ENCODE data around the gene ZNF408.

The ZNF408 gene

DNA sequence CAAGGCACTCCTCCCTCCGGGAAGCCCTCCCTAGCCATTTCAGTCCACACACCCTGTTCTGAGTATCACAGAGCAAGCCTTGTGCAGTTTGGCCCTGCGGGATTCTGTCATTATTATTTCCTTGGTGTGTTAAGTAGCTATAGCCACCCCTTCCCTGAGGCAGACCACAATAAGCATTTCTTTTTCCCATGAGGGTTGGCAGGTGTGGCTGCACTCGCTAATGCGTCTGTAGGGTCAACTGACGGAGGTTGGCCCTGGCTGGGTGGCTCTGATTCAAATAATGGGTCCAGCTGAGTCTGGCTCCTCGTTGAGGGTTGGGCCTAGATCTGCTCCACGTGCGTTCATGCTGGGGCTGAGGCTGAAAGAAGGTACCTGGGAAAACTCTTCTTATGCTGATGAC lies 23.3 kb downstream of the ZNF408 start:
- in situ Hi-C loops (cut with HindIII; ENCODE audit: low sequenced_read_pairs) = no loop called here

DNA sequence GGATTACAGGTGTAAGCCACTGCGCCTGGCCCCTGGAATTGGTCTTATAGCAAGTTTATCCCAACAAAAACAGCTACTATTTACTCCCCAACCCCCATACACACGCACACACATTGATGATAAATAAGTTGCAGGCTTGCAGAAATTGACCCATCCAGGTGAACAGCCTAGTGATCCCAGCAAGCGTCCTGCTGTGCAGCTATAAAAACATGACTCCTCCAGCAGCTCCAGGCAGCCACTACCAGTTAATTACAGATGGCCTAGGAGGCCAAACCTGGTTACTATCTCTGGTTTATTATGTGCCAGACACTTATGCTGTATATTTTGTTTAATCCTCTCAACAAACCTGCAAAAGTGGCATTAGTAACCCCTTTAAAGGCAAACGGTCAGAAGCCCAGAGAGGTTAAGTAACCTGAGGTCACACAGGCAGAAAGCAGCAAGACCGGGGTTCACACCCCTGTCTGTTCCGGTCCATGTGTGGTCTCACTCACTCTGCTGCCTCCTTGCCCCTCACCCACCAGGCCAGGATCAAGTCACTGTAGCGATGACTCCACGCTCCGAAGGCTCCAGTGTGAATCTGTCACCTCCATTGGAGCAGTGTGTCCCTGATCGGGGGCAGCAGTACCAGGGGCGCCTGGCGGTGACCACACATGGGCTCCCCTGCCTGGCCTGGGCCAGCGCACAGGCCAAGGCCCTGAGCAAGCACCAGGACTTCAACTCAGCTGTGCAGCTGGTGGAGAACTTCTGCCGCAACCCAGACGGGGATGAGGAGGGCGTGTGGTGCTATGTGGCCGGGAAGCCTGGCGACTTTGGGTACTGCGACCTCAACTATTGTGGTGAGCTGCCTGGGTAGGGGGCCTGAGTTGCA lies 24.7 kb downstream of the ZNF408 start:
- in situ Hi-C loops (cut with HindIII; ENCODE audit: low sequenced_read_pairs) = loop anchor here (5.0 kb wide), 1 partner anchor 53 kb away; no protein-coding TSS in a partner anchor

DNA sequence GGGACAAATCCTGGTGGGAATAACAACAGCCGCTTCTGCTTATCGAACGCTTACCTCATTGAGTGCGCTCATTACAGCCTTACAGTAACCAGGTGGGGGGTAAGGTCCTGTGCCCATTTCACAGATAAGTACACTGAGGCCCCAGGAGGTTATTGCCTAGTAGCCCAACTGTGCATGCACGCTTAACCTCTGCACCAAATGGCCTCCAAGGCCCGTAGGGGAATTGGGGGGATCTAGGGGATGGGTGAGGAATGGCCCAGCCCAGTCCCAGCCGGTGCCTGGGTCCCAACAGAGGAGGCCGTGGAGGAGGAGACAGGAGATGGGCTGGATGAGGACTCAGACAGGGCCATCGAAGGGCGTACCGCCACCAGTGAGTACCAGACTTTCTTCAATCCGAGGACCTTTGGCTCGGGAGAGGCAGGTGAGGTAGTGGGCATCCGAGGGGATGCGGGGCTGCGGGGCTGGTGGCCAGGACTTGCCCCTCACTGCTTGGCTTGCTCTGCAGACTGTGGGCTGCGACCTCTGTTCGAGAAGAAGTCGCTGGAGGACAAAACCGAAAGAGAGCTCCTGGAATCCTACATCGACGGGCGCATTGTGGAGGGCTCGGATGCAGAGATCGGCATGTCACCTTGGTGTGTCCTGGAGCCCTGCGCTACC lies 25.5 kb downstream of the ZNF408 start:
- in situ Hi-C loops (cut with HindIII; ENCODE audit: low sequenced_read_pairs) = loop anchor here (5.0 kb wide), 1 partner anchor 54 kb away; no protein-coding TSS in a partner anchor

DNA sequence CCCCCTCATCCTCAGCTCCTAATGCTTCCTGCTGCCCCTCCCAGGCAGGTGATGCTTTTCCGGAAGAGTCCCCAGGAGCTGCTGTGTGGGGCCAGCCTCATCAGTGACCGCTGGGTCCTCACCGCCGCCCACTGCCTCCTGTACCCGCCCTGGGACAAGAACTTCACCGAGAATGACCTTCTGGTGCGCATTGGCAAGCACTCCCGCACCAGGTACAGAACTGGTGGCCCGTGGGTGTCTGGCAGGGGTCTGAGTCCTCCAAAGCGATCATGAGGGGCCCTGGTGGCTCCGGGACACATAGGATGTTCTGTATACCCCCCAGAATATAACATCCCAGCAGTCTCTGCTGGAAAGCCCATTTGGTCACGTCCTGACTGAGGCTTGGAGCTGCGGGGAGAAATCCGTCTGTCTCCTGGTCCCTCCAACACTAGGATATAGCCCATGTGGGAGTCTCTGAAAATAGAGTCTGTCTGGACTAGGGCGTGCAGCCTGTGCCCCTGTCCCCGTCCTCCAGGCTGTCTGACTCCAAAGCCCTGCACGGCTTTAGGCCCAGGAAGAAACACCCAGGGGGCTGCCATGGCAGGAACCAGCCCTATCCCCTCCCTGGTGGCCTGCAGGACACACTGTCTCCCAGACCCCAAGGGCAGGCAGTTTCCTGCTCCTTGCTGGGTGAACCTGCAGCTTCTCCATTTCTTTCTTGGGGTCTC lies 27.3 kb downstream of the ZNF408 start:
- in situ Hi-C loops (cut with HindIII; ENCODE audit: low sequenced_read_pairs) = loop anchor here (5.0 kb wide), 1 partner anchor 56 kb away; no protein-coding TSS in a partner anchor

DNA sequence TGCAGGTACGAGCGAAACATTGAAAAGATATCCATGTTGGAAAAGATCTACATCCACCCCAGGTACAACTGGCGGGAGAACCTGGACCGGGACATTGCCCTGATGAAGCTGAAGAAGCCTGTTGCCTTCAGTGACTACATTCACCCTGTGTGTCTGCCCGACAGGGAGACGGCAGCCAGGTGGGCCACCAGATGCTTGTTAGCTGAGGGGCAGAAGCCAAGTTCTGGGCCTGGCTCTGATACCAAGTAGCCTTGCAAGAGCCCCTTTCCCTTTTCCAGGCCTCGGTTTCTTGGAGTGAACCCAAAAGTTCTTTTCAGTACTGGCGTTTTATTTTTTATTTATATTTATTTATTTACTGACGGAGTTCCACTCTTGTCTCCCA lies 27.8 kb downstream of the ZNF408 start:
- in situ Hi-C loops (cut with HindIII; ENCODE audit: low sequenced_read_pairs) = loop anchor here (5.0 kb wide), 1 partner anchor 56 kb away; no protein-coding TSS in a partner anchor

DNA sequence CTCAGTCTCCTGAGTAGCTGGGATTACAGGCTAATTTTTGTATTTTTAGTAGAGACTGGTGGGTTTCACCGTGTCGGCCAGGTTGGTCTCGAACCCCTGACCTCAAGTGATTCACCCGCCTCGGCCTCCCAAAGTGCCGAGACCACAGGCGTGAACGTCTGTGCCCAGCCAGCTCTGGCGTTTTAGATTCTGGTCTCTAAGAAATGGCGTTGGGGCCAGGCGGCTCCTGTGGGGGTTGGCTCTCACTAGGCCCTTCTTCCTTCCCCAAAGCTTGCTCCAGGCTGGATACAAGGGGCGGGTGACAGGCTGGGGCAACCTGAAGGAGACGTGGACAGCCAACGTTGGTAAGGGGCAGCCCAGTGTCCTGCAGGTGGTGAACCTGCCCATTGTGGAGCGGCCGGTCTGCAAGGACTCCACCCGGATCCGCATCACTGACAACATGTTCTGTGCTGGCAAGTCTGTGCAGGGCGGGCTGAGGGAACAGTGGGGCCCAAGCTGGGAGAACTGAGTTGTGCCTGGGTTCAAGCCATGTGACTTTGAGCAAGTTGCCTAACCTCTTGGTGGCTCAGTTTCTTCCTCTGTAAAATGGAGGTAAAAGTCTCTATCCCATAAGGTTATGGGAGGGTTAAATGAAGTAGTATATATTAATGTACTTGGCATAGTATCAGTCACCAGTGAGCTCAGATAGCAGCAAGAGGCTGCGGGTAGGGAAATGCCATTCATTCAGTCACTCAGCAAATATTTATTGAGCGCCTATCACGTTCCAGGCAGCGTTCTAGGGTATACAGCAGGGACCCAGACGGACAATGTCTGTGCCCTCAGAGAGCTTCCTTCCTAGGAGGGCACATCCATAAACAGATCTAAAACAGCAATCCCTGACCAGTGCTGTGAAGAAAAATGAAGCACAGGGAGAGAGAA lies 28.5 kb downstream of the ZNF408 start:
- in situ Hi-C loops (cut with HindIII; ENCODE audit: low sequenced_read_pairs) = loop anchor here (5.0 kb wide), 1 partner anchor 57 kb away; no protein-coding TSS in a partner anchor

DNA sequence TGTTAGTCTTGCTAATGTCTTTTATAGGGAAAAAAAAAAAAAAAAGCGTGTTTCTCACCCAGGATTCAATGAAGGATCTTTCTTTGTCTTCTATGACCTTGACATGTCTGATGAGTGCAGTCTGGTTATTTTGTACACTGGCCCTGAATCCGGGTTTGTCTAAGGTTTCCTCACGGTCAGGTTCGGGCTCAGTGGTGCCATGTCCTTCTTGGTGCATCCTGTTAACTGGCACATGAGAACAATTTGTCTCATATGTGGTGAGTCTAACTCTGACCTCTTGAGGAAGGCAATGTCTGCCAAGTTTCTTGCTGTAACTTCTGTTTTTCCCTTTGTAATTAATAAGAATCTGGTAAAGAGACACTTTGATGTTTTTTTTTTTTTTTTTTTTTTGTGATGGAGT lies 30.7 kb downstream of the ZNF408 start:
- in situ Hi-C loops (cut with HindIII; ENCODE audit: low sequenced_read_pairs) = no loop called here

DNA sequence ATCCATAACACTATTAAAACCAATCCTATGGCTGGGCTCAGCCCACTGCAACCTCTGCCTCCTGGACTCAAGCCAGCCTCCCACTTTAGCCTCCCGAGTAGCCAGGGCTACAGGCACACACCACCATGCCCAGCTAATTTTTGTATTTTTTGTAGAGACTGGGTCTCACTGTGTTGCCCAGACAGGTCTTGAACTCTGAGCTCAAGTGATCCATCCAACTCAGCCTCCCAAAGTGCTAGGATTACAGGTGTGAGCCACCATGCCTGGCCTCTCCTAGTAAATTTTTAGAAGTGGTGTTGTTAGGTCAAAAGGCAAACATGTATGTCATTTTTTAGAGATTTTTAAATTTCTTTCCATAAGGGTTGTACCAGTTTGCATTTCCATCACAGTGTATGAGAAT lies 32.4 kb downstream of the ZNF408 start:
- in situ Hi-C loops (cut with HindIII; ENCODE audit: low sequenced_read_pairs) = no loop called here

DNA sequence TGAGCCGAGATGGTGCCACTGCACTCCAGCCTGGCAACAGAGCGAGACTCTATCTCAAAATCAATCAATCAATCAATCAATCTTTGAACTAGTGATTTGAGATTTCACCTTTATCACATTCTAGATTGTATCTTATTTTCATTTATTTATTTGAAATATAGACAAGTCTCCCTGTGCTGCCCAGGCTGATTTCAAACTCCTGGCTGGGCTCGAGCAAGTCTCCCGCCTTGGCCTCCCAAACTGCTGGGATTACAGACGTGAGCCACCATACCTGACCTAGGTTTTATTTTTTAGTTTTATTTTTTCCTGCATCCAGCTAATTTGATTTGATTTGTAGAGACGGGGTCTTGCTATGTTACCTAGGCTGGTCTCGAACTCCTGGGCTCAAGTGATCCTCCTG lies 35.3 kb downstream of the ZNF408 start:
- in situ Hi-C loops (cut with HindIII; ENCODE audit: low sequenced_read_pairs) = no loop called here

DNA sequence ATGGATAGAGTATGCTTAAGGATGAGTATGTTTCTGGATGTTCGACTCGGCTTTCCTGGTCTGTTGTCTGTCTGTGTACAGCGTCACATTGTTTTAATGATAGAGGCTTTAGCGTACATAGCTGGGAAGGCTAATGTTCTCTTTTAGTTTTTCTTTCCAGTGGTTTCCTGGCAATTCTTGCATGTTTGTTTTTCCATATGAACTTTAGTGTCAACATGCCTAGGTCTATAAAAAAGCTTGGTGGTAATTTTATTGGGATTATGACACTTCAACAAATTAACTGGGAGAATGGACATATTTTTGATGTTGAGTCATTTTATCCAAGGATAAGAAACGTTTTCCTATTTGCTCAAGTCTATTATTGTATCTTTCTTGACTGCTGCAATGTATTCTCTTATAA lies 35.8 kb downstream of the ZNF408 start:
- in situ Hi-C loops (cut with HindIII; ENCODE audit: low sequenced_read_pairs) = no loop called here

DNA sequence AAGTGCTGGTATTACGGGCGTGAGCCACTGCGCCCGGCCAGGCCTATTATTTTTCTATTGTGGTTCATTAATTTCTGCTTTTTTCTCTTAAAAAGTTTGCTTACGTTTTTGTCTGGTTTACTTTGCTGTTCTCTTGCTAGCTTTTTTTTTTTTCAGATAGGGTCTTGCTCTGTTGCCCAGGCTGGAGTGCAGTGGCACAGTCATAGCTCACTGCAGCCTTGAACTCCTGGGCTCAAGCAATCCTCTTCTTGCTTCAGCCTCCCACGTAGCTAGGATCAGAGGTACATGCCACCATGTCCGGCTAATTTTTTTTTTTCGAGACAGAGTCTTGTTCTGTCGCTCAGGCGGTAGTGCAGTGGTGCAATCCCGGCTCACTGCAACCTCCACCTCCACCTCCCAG lies 36.9 kb downstream of the ZNF408 start:
- in situ Hi-C loops (cut with HindIII; ENCODE audit: low sequenced_read_pairs) = no loop called here

DNA sequence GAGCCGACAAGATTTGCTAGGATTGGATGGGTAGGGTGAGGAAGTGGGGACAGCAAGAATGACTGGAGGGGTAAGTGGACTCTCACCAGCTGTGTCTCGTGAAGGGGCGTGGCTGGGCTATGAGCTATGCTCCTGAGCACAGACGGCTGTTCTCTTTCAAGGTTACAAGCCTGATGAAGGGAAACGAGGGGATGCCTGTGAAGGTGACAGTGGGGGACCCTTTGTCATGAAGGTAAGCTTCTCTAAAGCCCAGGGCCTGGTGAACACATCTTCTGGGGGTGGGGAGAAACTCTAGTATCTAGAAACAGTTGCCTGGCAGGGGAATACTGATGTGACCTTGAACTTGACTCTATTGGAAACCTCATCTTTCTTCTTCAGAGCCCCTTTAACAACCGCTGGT lies 38.1 kb downstream of the ZNF408 start:
- in situ Hi-C loops (cut with HindIII; ENCODE audit: low sequenced_read_pairs) = no loop called here

DNA sequence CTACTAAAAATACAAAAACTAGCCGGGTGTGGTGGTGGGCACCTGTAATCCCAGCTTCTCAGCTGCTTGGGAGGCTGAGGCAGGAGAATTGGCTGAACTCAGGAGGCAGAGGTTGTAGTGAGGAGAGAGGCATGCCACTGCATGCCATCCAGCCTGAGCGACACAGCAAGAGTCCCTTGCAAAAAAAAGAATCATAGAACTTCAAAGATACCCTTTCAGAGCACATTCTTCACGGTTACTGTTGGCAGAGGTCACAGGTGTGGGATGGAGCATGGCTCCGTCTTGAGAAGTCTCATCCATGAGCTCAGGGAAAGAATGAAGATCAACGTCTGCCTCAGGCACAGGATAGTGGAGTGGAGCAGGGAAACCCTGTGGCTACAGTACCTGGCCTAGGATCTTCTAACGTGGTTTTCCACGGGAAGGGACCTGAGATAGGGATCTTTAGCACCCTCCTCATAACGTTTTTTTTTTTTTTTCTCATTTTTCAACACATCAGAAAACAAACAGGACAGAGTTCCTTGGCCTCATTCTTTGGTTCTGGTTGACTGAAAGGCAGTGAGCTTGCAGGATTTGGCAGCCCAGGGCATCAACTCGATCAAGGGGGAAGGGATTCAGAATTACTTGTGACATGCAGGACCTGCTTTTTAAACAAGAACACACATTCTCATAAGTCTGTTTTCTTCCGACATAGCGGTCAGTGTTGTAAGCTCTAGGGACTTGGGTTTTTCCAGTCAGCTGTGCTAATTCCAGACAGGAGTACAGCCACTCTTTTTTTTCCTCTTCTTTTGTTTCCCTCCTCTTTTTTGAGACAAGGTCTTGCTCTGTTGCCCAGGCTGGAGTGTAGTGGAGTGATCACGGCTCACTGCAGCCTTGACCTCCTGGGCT lies 41.0 kb downstream of the ZNF408 start:
- in situ Hi-C loops (cut with HindIII; ENCODE audit: low sequenced_read_pairs) = no loop called here

DNA sequence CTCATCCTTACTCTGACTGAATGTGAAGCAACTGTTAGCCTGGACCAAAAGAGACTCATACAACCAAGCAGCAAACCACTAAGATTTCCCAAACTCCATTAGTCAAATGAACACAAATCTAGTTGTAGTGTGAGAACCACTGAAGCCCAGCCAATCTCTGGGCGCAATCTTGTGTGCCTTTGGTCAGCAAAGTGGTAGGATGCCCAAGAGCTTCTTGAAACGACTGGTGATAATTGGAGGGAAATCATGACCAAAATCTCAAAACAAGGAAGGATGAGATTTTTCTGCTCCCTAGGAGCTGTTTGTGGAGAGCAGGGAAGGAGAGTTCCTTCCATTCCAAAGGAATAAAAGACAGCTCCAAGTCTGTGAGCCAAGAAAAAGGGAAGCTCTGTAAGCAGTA lies 42.2 kb downstream of the ZNF408 start:
- in situ Hi-C loops (cut with HindIII; ENCODE audit: low sequenced_read_pairs) = no loop called here

DNA sequence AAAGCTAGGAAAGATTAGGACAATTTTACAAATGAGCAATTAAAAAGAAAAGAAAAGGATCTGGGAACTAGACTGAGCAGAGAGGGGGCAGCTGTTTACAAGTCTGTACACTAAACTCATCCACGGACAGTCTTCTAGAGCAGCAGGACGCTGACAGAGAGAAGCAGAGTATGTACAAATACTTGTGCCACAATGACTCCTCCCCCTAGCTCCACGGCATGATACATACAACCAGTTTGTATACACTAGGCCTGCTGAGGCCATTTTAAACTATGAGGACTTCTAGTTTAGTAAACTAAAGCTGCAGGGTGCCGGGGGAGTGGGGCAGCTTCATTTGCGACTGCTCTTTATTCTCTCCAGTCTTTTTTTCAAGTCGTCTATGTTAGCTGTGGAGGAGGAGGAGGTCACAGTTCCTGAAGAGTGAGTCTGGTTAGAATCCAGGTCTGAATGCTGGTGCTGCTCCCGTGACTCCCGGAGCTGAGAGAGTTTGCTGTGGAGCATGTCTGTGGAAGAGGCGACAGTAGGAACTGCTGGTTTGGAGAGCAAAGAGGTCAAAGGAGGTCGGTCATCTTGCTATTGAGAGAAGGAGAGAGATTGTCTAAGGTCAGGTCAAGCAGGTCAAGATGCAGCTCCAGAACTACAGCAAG lies 43.0 kb downstream of the ZNF408 start:
- in situ Hi-C loops (cut with HindIII; ENCODE audit: low sequenced_read_pairs) = no loop called here

DNA sequence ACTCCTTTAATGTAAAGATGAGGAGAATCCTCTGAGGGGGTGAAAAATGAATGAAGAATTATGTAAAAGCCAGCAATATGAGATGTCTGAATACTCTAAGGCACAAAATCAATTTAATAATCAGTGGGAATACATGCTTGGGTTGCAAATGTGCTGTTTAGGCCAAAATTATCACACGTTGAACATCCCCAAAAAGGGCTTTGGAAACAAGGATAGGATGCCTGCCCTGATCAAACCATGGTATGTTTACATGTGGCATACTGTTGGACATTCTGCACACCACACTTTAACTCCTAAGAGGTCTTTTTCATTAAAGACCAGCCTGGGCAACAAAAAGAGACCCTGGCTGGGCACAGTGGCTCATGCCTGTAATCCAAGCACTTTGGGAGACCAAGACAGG lies 44.5 kb downstream of the ZNF408 start:
- in situ Hi-C loops (cut with HindIII; ENCODE audit: low sequenced_read_pairs) = no loop called here

DNA sequence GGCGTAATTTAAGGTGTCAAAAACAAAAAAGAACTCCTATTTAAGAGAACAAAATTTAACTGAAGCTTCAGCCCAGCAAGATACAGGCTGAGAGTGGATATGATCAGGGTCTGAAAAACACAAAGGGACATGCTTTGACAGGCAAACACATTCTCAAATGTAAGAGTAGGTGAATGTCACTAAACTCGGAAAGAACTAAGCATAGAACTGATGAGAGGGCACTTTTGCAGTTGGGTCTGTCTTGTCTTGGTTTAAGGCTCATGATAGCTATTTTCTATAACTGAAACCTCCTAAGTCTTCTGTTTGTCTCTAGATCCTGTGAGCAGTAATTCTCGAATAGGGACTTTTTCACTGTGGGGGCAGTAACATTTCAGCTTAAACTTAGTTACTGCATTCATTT lies 45.2 kb downstream of the ZNF408 start:
- in situ Hi-C loops (cut with HindIII; ENCODE audit: low sequenced_read_pairs) = no loop called here

DNA sequence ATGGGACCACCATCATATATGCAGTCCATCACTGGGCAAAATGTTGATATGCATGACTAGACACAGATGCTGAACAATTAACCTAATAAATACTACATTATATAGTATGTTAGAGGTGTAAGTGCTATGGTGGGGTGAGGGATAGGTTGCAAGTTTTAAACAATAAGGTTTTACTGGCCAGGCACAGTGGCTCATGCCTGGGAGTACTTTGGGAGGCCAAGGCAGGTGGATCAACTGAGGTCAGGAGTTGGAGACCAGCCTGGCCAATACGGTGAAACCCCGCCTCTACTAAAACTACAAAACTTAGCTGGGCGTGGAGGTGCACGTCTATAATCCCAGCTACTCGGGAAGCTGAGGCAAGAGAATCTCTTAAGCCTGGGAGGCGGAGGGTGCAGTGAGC lies 46.3 kb downstream of the ZNF408 start:
- in situ Hi-C loops (cut with HindIII; ENCODE audit: low sequenced_read_pairs) = no loop called here

All from endothelial cell of hepatic sinusoid (primary cell).